OCI-LY1 (cell line): Measurements from ENCODE around the gene SERPINA1.

Experiments
- EZH2 ChIP-seq: fragments of 200-600 bp; sonication (generic), shearing (Covaris generic); IDR thresholded peaks from 2 replicates; pipeline ENCODE4 v1.8.0; 2017; ENCODE audit warnings: borderline replicate concordance, mixed run types, mild to moderate bottlenecking, antibody characterized with exemption, low read length, moderate library complexity, mixed read lengths
- TF ChIP-seq, protein P1 (sequence below): fragments of 200-600 bp; sonication (generic), shearing (Covaris generic); IDR thresholded peaks from 2 replicates; pipeline ENCODE4 v1.5.1; 2017; ENCODE audit warnings: mild to moderate bottlenecking, antibody characterized with exemption, low read length, moderate library complexity, mixed read lengths

DNA sequence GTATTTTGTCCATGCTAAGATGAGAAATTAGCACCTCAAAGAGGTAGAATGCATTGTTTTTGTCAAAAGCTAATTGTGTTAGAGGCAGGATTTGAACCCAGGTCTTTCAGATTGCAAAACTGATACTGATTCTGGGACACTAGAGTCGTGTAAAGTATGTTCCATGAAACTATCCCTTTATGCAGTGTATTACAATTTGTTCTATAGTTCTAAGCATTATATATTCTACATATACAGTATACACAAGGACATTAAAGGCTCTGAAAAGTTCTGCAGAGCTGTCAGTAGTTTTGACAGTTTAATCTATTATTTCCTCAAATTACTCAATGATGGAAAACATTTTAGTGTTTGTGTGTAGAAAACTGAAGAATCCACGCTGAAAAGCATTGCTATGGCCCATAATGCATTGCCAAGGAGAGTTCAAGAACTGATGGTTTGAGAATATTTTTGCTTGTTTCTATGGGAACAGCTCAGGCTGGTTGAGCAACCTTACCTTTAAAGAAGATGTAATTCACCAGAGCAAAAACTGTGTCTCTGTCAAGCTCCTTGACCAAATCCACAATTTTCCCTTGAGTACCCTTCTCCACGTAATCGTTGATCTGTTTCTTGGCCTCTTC lies 6.2 kb downstream of the SERPINA1 start:
- TF ChIP-seq, protein P1, sequence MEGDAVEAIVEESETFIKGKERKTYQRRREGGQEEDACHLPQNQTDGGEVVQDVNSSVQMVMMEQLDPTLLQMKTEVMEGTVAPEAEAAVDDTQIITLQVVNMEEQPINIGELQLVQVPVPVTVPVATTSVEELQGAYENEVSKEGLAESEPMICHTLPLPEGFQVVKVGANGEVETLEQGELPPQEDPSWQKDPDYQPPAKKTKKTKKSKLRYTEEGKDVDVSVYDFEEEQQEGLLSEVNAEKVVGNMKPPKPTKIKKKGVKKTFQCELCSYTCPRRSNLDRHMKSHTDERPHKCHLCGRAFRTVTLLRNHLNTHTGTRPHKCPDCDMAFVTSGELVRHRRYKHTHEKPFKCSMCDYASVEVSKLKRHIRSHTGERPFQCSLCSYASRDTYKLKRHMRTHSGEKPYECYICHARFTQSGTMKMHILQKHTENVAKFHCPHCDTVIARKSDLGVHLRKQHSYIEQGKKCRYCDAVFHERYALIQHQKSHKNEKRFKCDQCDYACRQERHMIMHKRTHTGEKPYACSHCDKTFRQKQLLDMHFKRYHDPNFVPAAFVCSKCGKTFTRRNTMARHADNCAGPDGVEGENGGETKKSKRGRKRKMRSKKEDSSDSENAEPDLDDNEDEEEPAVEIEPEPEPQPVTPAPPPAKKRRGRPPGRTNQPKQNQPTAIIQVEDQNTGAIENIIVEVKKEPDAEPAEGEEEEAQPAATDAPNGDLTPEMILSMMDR: no peak
- TF ChIP-seq EZH2: no peak
